ENCODE data around the gene KRT6A.

GRCh38 chr12:52539821-52540173, 46.7 kb upstream of the KRT6A start:
- no peak for TF ChIP-seq JUN (IDR thresholded peaks at IDR 0.05; ENCODE audit: low read depth, low read length)
- TF ChIP-seq CTCF (IDR thresholded peaks at IDR 0.05; ENCODE audit: control extremely low read depth in 1 of 3, insufficient read depth in 1 of 3, low read depth in 1 of 3, low read length in 3 of 3) = no peak
- TF ChIP-seq POLR2AphosphoS5 (IDR thresholded peaks at IDR 0.05; ENCODE audit: low read depth, low read length) = no peak
- TF ChIP-seq BRCA1 (IDR thresholded peaks at IDR 0.05; ENCODE audit: low read depth, low read length) = no peak
- TF ChIP-seq EZH2 (IDR thresholded peaks at IDR 0.05; ENCODE audit: low read depth, low read length, severe bottlenecking) = no peak
- TF ChIP-seq POLR2A (IDR thresholded peaks at IDR 0.05; ENCODE audit: control extremely low read depth in 1 of 2, low read depth in 2 of 2, low read length in 2 of 2) = no peak
- no peak for TF ChIP-seq CEBPB (IDR thresholded peaks at IDR 0.05; ENCODE audit: low read depth, low read length)
- TF ChIP-seq TAF1 (IDR thresholded peaks at IDR 0.05; ENCODE audit: low read depth, low read length) = no peak
- no peak for TF ChIP-seq SIX5 (IDR thresholded peaks at IDR 0.05; ENCODE audit: low read depth, low read length)
- no peak for TF ChIP-seq HDAC2 (IDR thresholded peaks at IDR 0.05; ENCODE audit: borderline replicate concordance in 1 of 2, low read depth in 2 of 2, low read length in 2 of 2)
